ENCODE data around the gene NOL4L.
"Not testable (repeated sequence)": the region's sequence is repeated elsewhere in the genome, so short reads cannot be mapped to it uniquely, and the experiment has no call there.

Gene NOL4L

GRCh38 chr20:32467506-32468312, 117.4 kb downstream of the NOL4L start:
- no peak for DNase-seq

GRCh38 chr20:32466739-32467505, 118.2 kb downstream of the NOL4L start:
- DNase-seq = no peak

GRCh38 chr20:32465901-32466675, 119.0 kb downstream of the NOL4L start:
- not testable (repeated sequence) for DNase-seq

- no peak for DNase-seq
These were observed 119.8 kb downstream of the NOL4L start for GRCh38 chr20:32465092-32465900.

- no peak for DNase-seq
These were observed 120.6 kb downstream of the NOL4L start for GRCh38 chr20:32464401-32465091.

GRCh38 chr20:32463642-32464400, 121.3 kb downstream of the NOL4L start:
- DNase-seq = no peak

- no peak for DNase-seq
These were observed 122.1 kb downstream of the NOL4L start for GRCh38 chr20:32462900-32463641.

- DNase-seq = no peak
These were observed 123.1 kb downstream of the NOL4L start for GRCh38 chr20:32461836-32462600.

GRCh38 chr20:32460683-32461320, 124.3 kb downstream of the NOL4L start:
- DNase-seq = no peak

GRCh38 chr20:32460231-32460630, 124.9 kb downstream of the NOL4L start:
- no peak for DNase-seq

GRCh38 chr20:32458837-32459220, 126.3 kb downstream of the NOL4L start:
- no peak for DNase-seq

GRCh38 chr20:32458061-32458836, 126.9 kb downstream of the NOL4L start:
- no peak for DNase-seq

- peak; percentile 49 for DNase-seq
These were observed 127.6 kb downstream of the NOL4L start for GRCh38 chr20:32457479-32457986.

GRCh38 chr20:32456869-32457478, 128.2 kb downstream of the NOL4L start:
- DNase-seq = peak; percentile 51

- DNase-seq = no peak
These were observed 129.0 kb downstream of the NOL4L start for GRCh38 chr20:32455901-32456701.

- DNase-seq = no peak
These were observed 129.8 kb downstream of the NOL4L start for GRCh38 chr20:32455171-32455900.

Measured in hematopoietic multipotent progenitor cell treated with erythropoietin and hydrocortisone succinate and interleukin-3 and kit ligand, for 6 days (in vitro differentiated cells).